Suppressor macrophage treated with lipopolysaccharide for 4 hours (primary cell): ENCODE data around the gene INMT.

Source experiments
- DNase-seq: peaks from one replicate; pipeline ENCODE4 v3.0.0-alpha.2; 2020

INMT gene

GRCh38 chr7:30729642-30730041 is 22.3 kb upstream of the INMT start:
- no peak for DNase-seq

- no peak for DNase-seq
These were observed 21.8 kb upstream of the INMT start for GRCh38 chr7:30730097-30730496.

- DNase-seq: no peak
These were observed 20.9 kb upstream of the INMT start for GRCh38 chr7:30730996-30731395.

GRCh38 chr7:30731581-30731980 is 20.4 kb upstream of the INMT start:
- DNase-seq: no peak

- no peak for DNase-seq
These were observed 19.3 kb upstream of the INMT start for GRCh38 chr7:30732606-30733005.

GRCh38 chr7:30733216-30733615 is 18.7 kb upstream of the INMT start:
- DNase-seq: no peak

GRCh38 chr7:30733691-30734090 is 18.2 kb upstream of the INMT start:
- DNase-seq: no peak

- no peak for DNase-seq
These were observed 17.4 kb upstream of the INMT start for GRCh38 chr7:30734497-30734896.

- DNase-seq: no peak
These were observed 16.3 kb upstream of the INMT start for GRCh38 chr7:30735631-30736030.

GRCh38 chr7:30736291-30736690 is 15.6 kb upstream of the INMT start:
- no peak for DNase-seq

GRCh38 chr7:30738026-30738915 is 13.7 kb upstream of the INMT start:
- DNase-seq: no peak

GRCh38 chr7:30739691-30740090 is 12.2 kb upstream of the INMT start:
- no peak for DNase-seq

- DNase-seq: peak; percentile 76
These were observed 11.3 kb upstream of the INMT start for GRCh38 chr7:30740417-30741181.

GRCh38 chr7:30741289-30741688 is 10.6 kb upstream of the INMT start:
- DNase-seq: no peak

GRCh38 chr7:30743371-30744074 is 8.4 kb upstream of the INMT start:
- DNase-seq: no peak

- no peak for DNase-seq
These were observed 7.9 kb upstream of the INMT start for GRCh38 chr7:30744075-30744417.

GRCh38 chr7:30745261-30745941 is 6.5 kb upstream of the INMT start:
- DNase-seq: no peak

GRCh38 chr7:30750010-30750409 is 1.9 kb upstream of the INMT start:
- DNase-seq: no peak

- no peak for DNase-seq
These were observed 968 bp upstream of the INMT start for GRCh38 chr7:30750683-30751650.

GRCh38 chr7:30752484-30752883 is 549 bp downstream of the INMT start:
- no peak for DNase-seq

- no peak for DNase-seq
These were observed 1.0 kb downstream of the INMT start for GRCh38 chr7:30752979-30753378.
